Measurements from ENCODE around the gene KRTAP17-1. TPM values are rescaled to one million over a fixed set of nuclear protein-coding genes. Genes with fewer than 3 reads are reported as not detected.
A peak's percentile ranks its signal among the peaks of the same experiment; 100 is the strongest.

The KRTAP17-1 gene
- polyA plus RNA-seq, 1 of the 3 experiments (the other 2 are of a cell fraction), result not detected

DNA sequence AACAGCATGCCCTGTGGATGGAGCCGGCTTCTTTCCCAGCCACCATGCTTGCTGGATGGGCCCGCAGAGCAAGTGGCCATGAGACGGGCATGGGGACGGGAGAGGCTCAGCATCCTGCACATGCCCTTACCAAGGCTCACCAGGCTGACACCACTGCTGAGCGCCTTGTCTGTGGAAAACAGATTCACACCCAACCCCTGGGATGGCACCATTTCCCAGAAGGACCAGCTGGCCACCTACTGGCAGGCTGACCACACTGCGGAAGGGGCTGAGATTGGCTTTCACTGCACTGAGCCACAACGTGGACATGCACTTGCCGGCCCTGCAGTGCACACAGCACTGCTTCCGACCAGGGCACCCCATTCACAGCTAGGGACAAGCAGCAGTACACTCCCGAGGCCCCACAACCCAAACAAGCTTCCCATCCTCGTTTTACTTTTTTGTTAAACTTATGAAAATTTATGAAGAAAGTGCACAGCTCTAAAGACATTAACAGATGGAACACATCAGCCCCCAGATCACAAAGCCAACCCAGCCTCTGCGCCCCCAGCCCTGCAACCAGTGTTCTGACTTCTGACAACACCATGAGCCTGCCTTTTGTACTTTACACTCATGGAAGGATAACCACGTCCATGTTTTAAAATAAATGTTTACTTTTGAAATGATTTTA, 13.9 kb upstream of the KRTAP17-1 start:
- ChIA-PET POLR2A (no interaction called here), CTCF (interaction anchor here (0.7 to 2.9 kb wide), 17 partner anchors 8 to 366 kb away, joined by 3 to 28 read pairs (median 4); partner anchors contain the start of genes KRT33B and KRTAP16-1)
- Histone ChIP-seq H3K9me2 (no peaks in the 10 kb centered on the region), H3K36me3 (replicated peaks in 1 of 2; ENCODE audit: control insufficient read depth in 1 of 2, insufficient read depth in 2 of 2, low read length in 1 of 2) (no peaks in the 10 kb centered on the region), H2AFZ (ENCODE audit: low read depth) (no peak overlapping the region), H3K27ac (ENCODE audit: low read depth in 2 of 2, low read length in 1 of 2) (no peak overlapping the region), H3K9ac (no peak overlapping the region), H3K79me2 (ENCODE audit: insufficient read depth) (no peaks in the 10 kb centered on the region), H3K4me2 (no peak overlapping the region), H3K9me3 (no peaks in the 10 kb centered on the region), H3F3A (replicated peaks; ENCODE audit: insufficient read depth) (no peaks in the 10 kb centered on the region), H4K20me1 (ENCODE audit: insufficient read depth) (no peaks in the 10 kb centered on the region), H3K4me1 (ENCODE audit: control insufficient read depth in 1 of 2, insufficient read depth in 2 of 2, low read depth in 1 of 2, low read length in 1 of 2) (no peaks in the 10 kb centered on the region), H3K4me3 (ENCODE audit: low read depth in 2 of 2, low read length in 1 of 2) (no peak overlapping the region), H3K27me3 (ENCODE audit: insufficient read depth) (no peaks in the 10 kb centered on the region)
- 15% methylated on average over 7 of the region's 13 CpGs for WGBS (ENCODE audit: low lambda C conversion rate)
- DNase-seq, result peak; percentile 70
- peak; percentile 64 for TF ChIP-seq SMC3 (IDR thresholded peaks at IDR 0.05; ENCODE audit: low read depth, low read length)
- TF ChIP-seq, protein P1, sequence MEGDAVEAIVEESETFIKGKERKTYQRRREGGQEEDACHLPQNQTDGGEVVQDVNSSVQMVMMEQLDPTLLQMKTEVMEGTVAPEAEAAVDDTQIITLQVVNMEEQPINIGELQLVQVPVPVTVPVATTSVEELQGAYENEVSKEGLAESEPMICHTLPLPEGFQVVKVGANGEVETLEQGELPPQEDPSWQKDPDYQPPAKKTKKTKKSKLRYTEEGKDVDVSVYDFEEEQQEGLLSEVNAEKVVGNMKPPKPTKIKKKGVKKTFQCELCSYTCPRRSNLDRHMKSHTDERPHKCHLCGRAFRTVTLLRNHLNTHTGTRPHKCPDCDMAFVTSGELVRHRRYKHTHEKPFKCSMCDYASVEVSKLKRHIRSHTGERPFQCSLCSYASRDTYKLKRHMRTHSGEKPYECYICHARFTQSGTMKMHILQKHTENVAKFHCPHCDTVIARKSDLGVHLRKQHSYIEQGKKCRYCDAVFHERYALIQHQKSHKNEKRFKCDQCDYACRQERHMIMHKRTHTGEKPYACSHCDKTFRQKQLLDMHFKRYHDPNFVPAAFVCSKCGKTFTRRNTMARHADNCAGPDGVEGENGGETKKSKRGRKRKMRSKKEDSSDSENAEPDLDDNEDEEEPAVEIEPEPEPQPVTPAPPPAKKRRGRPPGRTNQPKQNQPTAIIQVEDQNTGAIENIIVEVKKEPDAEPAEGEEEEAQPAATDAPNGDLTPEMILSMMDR (IDR thresholded peaks at IDR 0.05), result peak; percentile 70
- TF ChIP-seq, protein P2, sequence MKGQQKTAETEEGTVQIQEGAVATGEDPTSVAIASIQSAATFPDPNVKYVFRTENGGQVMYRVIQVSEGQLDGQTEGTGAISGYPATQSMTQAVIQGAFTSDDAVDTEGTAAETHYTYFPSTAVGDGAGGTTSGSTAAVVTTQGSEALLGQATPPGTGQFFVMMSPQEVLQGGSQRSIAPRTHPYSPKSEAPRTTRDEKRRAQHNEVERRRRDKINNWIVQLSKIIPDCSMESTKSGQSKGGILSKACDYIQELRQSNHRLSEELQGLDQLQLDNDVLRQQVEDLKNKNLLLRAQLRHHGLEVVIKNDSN (IDR thresholded peaks at IDR 0.05; ENCODE audit: borderline replicate concordance, low read depth), result no peak
- TF ChIP-seq, protein P3, sequence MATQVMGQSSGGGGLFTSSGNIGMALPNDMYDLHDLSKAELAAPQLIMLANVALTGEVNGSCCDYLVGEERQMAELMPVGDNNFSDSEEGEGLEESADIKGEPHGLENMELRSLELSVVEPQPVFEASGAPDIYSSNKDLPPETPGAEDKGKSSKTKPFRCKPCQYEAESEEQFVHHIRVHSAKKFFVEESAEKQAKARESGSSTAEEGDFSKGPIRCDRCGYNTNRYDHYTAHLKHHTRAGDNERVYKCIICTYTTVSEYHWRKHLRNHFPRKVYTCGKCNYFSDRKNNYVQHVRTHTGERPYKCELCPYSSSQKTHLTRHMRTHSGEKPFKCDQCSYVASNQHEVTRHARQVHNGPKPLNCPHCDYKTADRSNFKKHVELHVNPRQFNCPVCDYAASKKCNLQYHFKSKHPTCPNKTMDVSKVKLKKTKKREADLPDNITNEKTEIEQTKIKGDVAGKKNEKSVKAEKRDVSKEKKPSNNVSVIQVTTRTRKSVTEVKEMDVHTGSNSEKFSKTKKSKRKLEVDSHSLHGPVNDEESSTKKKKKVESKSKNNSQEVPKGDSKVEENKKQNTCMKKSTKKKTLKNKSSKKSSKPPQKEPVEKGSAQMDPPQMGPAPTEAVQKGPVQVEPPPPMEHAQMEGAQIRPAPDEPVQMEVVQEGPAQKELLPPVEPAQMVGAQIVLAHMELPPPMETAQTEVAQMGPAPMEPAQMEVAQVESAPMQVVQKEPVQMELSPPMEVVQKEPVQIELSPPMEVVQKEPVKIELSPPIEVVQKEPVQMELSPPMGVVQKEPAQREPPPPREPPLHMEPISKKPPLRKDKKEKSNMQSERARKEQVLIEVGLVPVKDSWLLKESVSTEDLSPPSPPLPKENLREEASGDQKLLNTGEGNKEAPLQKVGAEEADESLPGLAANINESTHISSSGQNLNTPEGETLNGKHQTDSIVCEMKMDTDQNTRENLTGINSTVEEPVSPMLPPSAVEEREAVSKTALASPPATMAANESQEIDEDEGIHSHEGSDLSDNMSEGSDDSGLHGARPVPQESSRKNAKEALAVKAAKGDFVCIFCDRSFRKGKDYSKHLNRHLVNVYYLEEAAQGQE (IDR thresholded peaks at IDR 0.05; ENCODE audit: low read depth, low read length), result no peak
- no peak for TF ChIP-seq CHD2 (IDR thresholded peaks at IDR 0.05; ENCODE audit: low read length, partially characterized antibody)
- no peak for TF ChIP-seq GABPA (IDR thresholded peaks at IDR 0.05; ENCODE audit: low read depth)
- TF ChIP-seq RAD21 (IDR thresholded peaks at IDR 0.05; ENCODE audit: low read length), result peak; percentile 65

DNA sequence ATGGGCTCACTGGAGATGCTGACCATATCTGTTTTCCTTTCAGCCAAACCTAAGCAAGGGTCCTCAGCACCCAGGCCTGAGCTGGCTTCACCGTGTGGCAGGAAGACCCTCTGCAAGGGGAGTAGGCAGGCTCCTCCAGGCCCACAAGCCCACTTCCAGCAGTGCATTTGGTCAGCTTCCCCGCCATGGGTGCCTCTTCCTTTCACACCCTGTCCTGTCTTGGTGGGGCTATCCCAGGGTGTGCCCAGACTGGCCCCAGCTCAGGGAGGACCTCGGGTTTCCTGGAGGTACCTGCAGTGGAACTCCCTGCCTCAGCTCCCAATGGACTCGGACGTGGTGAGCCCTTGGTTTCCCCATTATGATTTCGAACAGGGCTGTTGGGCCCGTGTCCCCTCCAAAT, 12.7 kb upstream of the KRTAP17-1 start:
- Histone ChIP-seq H2AFZ (ENCODE audit: low read depth) (no peak overlapping the region), H3K27ac (ENCODE audit: low read depth in 2 of 2, low read length in 1 of 2) (no peak overlapping the region), H3K9ac (no peak overlapping the region), H3K4me3 (ENCODE audit: low read depth in 2 of 2, low read length in 1 of 2) (no peak overlapping the region), H3K4me2 (no peak overlapping the region), H4K20me1 (ENCODE audit: insufficient read depth) (no peaks in the 10 kb centered on the region), H3K9me3 (no peaks in the 10 kb centered on the region), H3K4me1 (ENCODE audit: control insufficient read depth in 1 of 2, insufficient read depth in 2 of 2, low read depth in 1 of 2, low read length in 1 of 2) (no peaks in the 10 kb centered on the region), H3K9me2 (no peaks in the 10 kb centered on the region), H3F3A (replicated peaks; ENCODE audit: insufficient read depth) (no peaks in the 10 kb centered on the region), H3K79me2 (ENCODE audit: insufficient read depth) (no peaks in the 10 kb centered on the region), H3K27me3 (ENCODE audit: insufficient read depth) (no peaks in the 10 kb centered on the region), H3K36me3 (replicated peaks in 1 of 2; ENCODE audit: control insufficient read depth in 1 of 2, insufficient read depth in 2 of 2, low read length in 1 of 2) (no peaks in the 10 kb centered on the region)
- TF ChIP-seq, protein P2 (IDR thresholded peaks at IDR 0.05; ENCODE audit: borderline replicate concordance, low read depth), result no peak
- no peak for TF ChIP-seq RAD21 (IDR thresholded peaks at IDR 0.05; ENCODE audit: low read length)
- TF ChIP-seq, protein P4, sequence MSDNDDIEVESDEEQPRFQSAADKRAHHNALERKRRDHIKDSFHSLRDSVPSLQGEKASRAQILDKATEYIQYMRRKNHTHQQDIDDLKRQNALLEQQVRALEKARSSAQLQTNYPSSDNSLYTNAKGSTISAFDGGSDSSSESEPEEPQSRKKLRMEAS (IDR thresholded peaks at IDR 0.05; ENCODE audit: low read depth), result no peak
- no peak for TF ChIP-seq TCF12 (IDR thresholded peaks at IDR 0.05)
- no peak for TF ChIP-seq FOXM1 (IDR thresholded peaks at IDR 0.05; ENCODE audit: low read depth)
- no peak for TF ChIP-seq GATA2 (CRISPR knock-in tag; IDR thresholded peaks at IDR 0.05)
- TF ChIP-seq, protein P5, sequence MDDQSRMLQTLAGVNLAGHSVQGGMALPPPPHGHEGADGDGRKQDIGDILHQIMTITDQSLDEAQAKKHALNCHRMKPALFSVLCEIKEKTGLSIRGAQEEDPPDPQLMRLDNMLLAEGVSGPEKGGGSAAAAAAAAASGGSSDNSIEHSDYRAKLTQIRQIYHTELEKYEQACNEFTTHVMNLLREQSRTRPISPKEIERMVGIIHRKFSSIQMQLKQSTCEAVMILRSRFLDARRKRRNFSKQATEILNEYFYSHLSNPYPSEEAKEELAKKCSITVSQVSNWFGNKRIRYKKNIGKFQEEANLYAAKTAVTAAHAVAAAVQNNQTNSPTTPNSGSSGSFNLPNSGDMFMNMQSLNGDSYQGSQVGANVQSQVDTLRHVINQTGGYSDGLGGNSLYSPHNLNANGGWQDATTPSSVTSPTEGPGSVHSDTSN (IDR thresholded peaks at IDR 0.05), result no peak
- TF ChIP-seq RFX5 (IDR thresholded peaks at IDR 0.05; ENCODE audit: low read length), result no peak
- no peak for TF ChIP-seq SIN3A (IDR thresholded peaks at IDR 0.05; ENCODE audit: borderline replicate concordance, low read depth, low read length)
- TF ChIP-seq MXI1 (IDR thresholded peaks at IDR 0.05; ENCODE audit: low read depth, low read length), result no peak
- no peak for TF ChIP-seq FOSL2 (IDR thresholded peaks at IDR 0.05; ENCODE audit: borderline replicate concordance, low read depth)
- TF ChIP-seq TAF1 (IDR thresholded peaks at IDR 0.05; ENCODE audit: borderline replicate concordance, low read depth, low read length), result no peak
- no peak for TF ChIP-seq POLR2AphosphoS5 (IDR thresholded peaks at IDR 0.05; ENCODE audit: low read depth, low read length)
- TF ChIP-seq GABPA (IDR thresholded peaks at IDR 0.05; ENCODE audit: low read depth), result no peak
- POLR2A ChIA-PET, result no interaction called here
- CTCF ChIA-PET, result interaction anchor here (0.8 to 2.9 kb wide), 5 partner anchors 221 to 365 kb away, joined by 3 to 28 read pairs (median 4); no protein-coding TSS in a partner anchor
- DNase-seq, result no peak
- WGBS (ENCODE audit: low lambda C conversion rate), result 80% methylated on average over 1 of the region's 7 CpGs

Measured in SK-N-SH (cell line).